ENCODE results near the gene SLC1A3.

SLC1A3 gene

DNA sequence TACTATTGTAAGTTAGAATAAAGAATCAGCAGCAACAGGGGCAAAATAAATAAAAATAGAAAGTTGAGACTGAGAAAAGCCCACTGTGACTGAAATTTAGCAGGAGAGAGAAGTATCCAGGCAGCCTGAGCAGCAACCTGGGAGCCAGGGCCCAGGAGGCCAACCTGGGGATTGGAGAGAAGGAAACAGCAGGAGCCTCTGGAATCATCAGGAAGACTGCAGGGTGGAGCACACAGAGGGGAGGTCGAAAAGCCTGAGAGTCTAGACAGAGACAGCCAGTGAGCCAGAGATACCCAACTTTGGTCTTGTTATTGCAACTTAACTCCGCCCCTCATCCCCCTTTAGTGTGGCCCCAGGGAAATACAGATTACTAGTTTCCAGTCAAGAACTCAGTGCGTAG, 98.6 kb downstream of the SLC1A3 start:
- no peak overlapping the region for H3K4me3 ChIP-seq (ENCODE audit: low read depth, low read length)
- no peak for TF ChIP-seq POLR2A (IDR thresholded peaks at IDR 0.05; ENCODE audit: extremely low read depth, insufficient read length)
- TF ChIP-seq, protein P1, sequence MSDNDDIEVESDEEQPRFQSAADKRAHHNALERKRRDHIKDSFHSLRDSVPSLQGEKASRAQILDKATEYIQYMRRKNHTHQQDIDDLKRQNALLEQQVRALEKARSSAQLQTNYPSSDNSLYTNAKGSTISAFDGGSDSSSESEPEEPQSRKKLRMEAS (IDR thresholded peaks at IDR 0.05; ENCODE audit: low read depth, low read length) = no peak
- TF ChIP-seq MYC (IDR thresholded peaks at IDR 0.05; ENCODE audit: low read depth, low read length) = no peak
- no peak for TF ChIP-seq CTCF (IDR thresholded peaks at IDR 0.05; ENCODE audit: low read depth, low read length)
- DNase-seq (ENCODE audit: low read depth) = no peak

GRCh38 chr5:36706662-36707061, 100.3 kb downstream of the SLC1A3 start:
- TF ChIP-seq MYC (IDR thresholded peaks at IDR 0.05; ENCODE audit: low read depth, low read length) = no peak
- TF ChIP-seq POLR2A (IDR thresholded peaks at IDR 0.05; ENCODE audit: extremely low read depth, insufficient read length) = no peak
- TF ChIP-seq CTCF (IDR thresholded peaks at IDR 0.05; ENCODE audit: low read depth, low read length) = no peak
- TF ChIP-seq, protein P1 (IDR thresholded peaks at IDR 0.05; ENCODE audit: low read depth, low read length) = no peak
- no peak for DNase-seq (ENCODE audit: low read depth)
- H3K4me3 ChIP-seq (ENCODE audit: low read depth, low read length) = no peak overlapping the region

- TF ChIP-seq CTCF (IDR thresholded peaks at IDR 0.05; ENCODE audit: low read depth, low read length) (no peak), MYC (IDR thresholded peaks at IDR 0.05; ENCODE audit: low read depth, low read length) (no peak), POLR2A (IDR thresholded peaks at IDR 0.05; ENCODE audit: extremely low read depth, insufficient read length) (no peak)
- TF ChIP-seq, protein P1 (IDR thresholded peaks at IDR 0.05; ENCODE audit: low read depth, low read length) = no peak
- DNase-seq (ENCODE audit: low read depth) = no peak
- no peak overlapping the region for H3K4me3 ChIP-seq (ENCODE audit: low read depth, low read length)
Observed at GRCh38 chr5:36708996-36709395, 102.6 kb downstream of the SLC1A3 start.

- TF ChIP-seq, protein P1 (IDR thresholded peaks at IDR 0.05; ENCODE audit: low read depth, low read length) = no peak
- no peak overlapping the region for H3K4me3 ChIP-seq (ENCODE audit: low read depth, low read length)
- DNase-seq (ENCODE audit: low read depth) = no peak
Observed at GRCh38 chr5:36710039-36710438, 103.6 kb downstream of the SLC1A3 start.

DNA sequence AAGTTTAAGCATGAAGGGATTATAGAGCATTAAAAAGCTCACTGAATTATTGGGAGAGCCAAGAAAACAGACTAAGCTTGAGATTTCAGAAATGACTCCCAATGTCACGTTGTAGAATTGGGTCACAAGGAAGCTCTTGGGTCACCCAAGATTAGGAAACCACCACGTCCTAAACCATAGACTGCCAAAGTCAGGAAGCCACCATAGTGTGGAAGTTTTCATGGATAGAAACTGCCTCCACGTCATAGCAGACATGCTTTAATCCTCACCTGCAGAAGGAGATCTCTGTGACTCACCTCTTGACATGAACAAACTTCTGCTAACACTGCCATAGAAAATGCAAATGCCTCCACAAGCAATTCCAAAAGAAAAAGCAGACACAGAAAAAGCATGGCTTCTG, 106.3 kb downstream of the SLC1A3 start:
- no peak overlapping the region for H3K4me3 ChIP-seq (ENCODE audit: low read depth, low read length)
- DNase-seq (ENCODE audit: low read depth) = no peak
- no peak for TF ChIP-seq CTCF (IDR thresholded peaks at IDR 0.05; ENCODE audit: low read depth, low read length)
- no peak for TF ChIP-seq MYC (IDR thresholded peaks at IDR 0.05; ENCODE audit: low read depth, low read length)
- TF ChIP-seq POLR2A (IDR thresholded peaks at IDR 0.05; ENCODE audit: extremely low read depth, insufficient read length) = no peak
- TF ChIP-seq, protein P1 (IDR thresholded peaks at IDR 0.05; ENCODE audit: low read depth, low read length) = no peak

DNA sequence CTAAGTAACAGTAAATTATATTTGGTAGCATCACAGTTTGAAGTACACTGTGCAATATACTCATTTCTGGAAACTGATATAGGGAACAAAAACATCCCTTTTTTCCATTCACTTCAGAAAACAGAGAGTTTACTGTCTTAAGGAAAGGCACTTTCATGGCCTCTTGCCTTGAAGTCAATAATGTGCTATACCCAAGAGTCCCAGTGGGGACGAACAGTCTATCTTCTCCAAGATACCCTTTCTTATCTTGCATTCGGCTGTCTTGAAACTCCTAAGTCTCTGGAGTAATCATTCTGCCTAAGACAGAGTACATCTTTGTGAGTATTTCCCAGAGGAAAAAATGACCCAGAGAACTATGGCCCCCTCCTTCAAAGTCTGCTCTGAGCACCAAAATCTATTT, 107.1 kb downstream of the SLC1A3 start:
- no peak for DNase-seq (ENCODE audit: low read depth)
- H3K4me3 ChIP-seq (ENCODE audit: low read depth, low read length) = no peak overlapping the region
- TF ChIP-seq CTCF (IDR thresholded peaks at IDR 0.05; ENCODE audit: low read depth, low read length) = no peak
- TF ChIP-seq, protein P1 (IDR thresholded peaks at IDR 0.05; ENCODE audit: low read depth, low read length) = no peak
- no peak for TF ChIP-seq POLR2A (IDR thresholded peaks at IDR 0.05; ENCODE audit: extremely low read depth, insufficient read length)
- no peak for TF ChIP-seq MYC (IDR thresholded peaks at IDR 0.05; ENCODE audit: low read depth, low read length)

All from NB4 (cell line).